ENCODE data around the gene OXLD1.
"Not testable (repeated sequence)": the region's sequence is repeated elsewhere in the genome, so short reads cannot be mapped to it uniquely, and the experiment has no call there.

The OXLD1 gene

DNA sequence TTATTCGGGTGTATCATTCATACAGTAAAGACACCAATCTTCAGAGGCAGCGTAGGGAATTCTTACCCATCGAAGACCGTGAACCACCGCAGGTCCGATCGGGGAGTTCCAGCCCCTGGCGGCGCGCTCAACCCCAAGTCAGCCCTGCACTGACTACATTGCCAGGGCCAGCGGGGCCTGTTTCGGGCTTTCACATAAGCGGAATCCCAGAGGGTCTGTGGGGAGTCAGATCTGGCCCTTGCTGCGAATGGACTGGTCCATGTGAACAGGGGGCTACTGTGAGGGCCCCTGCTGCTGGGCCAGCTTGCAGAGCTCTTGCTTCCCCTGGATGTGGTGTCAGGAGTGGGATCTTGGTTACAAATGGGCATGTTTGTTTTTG lies 17.7 kb downstream of the OXLD1 start:
- no peak for DNase-seq

DNA sequence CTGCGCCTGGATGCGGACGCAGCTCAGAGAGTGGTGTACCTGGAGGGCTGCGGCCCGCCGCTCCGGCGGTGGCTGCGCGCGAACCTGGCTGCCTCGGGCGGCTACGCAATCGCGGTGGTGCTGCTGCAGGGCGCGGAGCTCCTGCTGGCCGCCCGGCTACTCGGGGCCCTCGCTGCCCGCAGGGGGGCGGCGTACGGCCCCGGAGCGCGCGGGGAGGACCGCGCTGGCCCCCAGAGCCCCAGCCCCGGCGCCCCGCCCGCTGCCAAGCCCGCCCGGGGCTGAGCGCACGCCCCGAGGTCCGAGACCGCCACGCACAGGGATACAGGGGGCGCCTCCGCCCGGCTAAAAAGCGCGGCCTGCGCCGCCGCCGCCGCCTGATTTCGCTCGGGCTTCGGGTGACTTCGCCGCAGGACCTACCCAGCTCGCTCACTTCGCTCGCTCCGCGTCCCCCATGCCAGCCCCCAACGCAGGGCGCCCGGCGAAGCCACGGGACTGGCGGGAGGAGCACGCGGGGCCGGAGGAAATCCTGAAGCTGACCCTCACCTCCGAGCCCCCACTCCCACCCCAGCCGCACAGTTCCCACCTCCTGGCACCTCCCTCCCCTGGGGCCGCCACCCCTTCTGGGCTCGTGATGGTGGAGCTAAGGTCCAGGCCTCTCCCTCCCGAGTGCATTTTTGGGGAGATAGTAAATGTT lies 18.2 kb downstream of the OXLD1 start:
- DNase-seq, result no peak

- no peak for DNase-seq
These were observed 18.8 kb downstream of the OXLD1 start for GRCh38 chr17:81647640-81648012.

- no peak for DNase-seq
These were observed 19.4 kb downstream of the OXLD1 start for GRCh38 chr17:81646869-81647600.

DNA sequence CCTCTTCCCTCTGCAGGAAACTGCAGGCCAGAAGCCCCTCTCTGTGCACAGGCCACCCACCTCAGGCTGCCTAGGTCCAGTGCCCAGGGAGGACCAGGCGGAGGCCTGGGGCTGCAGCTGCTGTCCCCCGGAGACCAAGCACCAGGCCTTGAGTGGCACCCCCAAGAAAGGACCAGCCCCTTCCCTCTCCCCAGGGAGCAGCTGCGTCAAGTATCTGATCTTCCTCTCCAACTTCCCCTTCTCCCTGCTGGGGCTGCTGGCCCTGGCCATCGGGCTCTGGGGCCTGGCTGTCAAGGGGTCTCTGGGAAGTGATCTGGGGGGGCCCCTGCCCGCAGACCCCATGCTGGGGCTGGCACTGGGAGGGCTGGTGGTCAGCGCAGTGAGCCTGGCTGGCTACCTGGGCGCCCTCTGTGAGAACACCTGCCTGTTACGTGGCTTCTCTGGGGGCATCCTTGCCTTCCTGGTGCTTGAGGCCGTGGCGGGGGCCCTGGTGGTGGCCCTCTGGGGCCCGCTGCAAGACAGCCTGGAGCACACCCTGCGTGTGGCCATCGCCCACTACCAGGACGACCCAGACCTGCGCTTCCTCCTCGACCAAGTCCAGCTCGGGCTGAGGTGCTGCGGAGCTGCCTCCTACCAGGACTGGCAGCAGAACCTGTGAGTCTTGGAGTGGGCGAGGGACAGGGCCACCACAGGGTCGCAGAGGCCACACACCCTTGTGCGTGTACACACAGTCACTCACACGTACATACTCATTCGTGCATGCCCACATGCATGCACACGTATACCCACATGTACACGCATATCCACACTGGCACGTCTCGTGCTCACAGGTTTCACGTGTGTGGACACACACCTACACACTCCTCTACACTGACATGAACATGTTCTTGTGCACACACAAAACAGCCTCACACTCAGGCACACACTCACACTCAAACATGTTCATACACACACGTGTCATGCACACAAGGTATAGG lies 21.1 kb downstream of the OXLD1 start:
- no peak for DNase-seq

DNA sequence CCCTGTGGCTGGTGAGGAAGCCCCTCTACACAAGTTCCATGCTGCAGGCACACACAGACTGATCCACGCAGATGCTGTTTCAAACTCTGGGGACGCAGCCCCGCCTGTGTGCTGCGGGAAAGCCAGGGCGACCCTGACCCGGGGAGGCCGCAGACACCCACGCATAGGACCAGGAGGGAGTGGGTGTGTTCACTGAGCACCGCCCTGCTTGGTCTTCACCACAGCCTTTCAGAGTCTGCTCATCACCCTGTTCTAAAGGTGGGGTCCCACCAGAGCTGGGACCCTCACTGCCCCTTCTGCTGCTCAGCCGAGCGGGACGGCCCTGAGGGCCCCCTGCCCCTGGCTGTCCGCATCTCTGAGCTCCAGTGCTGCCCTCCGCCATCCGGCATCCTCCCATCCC lies 21.9 kb downstream of the OXLD1 start:
- DNase-seq, result no peak

GRCh38 chr17:81641825-81642489 lies 24.4 kb downstream of the OXLD1 start:
- no peak for DNase-seq

DNA sequence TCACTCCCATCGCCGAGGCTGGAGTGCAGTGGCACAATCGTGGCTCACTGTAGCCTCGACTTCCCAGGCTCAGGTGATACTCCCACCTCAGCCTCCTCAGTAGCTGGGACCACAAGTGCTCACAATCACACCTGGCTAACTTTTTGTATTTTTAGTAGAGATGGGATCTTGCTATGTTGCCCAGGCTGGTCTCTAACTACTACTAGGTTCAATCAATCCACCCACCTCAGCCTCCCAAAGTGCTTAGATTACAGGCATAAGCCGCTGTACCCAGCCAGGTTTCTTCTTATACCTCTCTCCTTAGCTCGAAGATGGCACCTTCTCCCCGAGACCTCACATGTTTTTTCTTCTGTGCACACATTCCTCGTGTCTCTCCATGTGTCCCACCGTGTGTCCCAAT lies 26.4 kb downstream of the OXLD1 start:
- DNase-seq, result no peak

DNA sequence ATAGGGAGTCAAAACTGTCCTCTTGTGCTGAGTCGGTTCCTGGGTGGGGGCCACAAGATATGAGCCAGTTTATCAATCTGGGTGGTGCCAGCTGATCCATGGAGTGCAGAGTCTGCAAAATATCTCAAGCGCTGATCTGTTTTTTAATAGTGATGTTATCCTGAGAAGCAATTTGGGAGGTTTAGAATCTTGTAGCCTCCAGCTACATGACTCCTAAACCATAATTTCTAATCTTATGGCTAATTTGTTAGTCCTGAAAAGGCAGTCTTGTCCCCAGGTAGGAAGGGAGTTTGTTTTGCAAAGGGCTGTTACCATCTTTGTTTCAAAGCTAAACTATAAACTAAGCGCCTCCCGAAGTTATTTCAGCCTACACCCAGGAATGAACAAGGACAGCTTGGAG lies 27.7 kb downstream of the OXLD1 start:
- no peak for DNase-seq

DNA sequence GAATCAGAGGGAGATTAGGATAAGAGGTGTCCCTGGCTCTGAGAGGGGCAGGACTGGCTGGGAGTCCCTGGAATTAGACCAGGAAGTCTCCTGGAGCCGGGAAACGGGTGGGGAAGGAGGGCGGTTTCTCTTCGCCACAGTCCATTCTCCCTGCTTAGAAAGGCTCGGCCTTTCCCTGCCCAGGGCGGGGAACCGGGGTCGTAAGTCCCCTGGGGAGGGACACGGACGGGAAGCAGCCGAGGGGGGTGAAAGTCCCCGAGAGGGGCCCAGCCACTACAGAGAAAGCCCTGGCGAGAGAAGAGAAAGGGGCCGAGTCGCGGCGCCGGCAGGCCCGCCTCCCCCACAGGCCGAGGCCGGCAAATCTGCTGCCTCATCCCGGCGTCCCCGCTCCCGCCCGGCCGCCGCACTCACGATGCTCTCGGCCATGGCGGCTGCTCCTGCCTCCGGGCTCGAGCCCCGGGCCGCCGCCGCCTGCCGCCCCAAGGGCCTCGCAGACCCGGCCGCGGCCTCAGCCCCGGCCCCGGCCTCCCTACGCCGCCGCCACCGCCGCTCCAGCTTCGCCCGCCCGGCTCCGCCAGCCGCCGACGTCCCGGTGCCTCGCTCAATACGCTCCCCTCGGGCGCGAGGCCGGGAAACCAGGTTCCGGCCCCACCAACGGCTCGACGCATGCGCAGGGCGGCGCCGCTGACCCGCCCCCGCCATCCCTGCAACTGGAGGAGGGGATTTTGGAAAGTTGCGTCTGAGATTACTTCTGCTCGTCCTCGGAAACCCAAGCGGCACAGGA lies 29.7 kb downstream of the OXLD1 start, which contains the start of the genes NPLOC4 and TSPAN10:
TSS of gene NPLOC4 (minus strand) at position 608 of the 784 bp plus-strand sequence. CDS start at position 426, 182 bp downstream.
TSS of gene TSPAN10 (plus strand) at position 692 of the 784 bp plus-strand sequence. CDS start 5,217 bp downstream, outside the sequence.
- peak; percentile 89 for DNase-seq

- DNase-seq, result peak; percentile 18
These were observed 30.4 kb downstream of the OXLD1 start for GRCh38 chr17:81635973-81636504.

- DNase-seq, result no peak
These were observed 31.0 kb downstream of the OXLD1 start for GRCh38 chr17:81635431-81635830.

DNA sequence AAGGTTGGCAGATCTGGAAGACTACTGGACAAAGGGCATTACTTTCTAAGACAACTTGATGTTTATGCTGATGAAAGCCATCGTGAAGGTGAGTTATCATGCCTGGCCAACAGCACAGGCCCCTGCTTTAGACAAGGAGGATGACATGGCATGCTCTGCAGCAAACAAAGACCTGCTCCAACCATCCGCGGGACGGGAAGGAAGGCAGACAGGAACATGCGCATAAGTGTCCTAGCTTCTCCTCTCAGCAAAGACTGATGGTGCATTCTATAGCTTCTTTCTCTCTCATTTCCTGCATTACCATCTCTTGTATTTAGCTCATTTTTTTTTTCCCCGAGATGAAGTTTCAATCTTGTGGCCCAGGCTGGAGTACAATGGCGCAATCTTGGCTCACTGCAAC lies 34.9 kb downstream of the OXLD1 start:
- DNase-seq, result no peak

GRCh38 chr17:81630274-81630673 lies 36.1 kb downstream of the OXLD1 start:
- DNase-seq, result no peak

- DNase-seq, result no peak
These were observed 44.8 kb downstream of the OXLD1 start for GRCh38 chr17:81621494-81622130.

DNA sequence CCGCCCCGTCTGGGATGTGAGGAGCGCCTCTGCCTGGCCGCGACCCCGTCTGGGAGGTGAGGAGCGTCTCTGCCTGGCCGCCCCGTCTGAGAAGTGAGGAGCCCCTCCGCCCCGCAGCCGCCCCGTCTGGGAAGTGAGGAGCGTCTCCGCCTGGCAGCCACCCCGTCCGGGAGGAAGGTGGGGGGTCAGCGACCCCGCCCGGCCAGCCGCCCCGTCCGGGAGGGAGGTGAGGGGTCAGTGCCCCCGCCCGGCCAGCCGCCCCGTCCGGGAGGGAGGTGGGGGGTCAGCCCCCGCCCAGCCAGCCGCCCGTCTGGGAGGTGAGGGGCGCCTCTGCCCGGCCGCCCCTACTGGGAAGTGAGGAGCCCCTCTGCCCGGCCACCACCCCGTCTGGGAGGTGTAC lies 48.1 kb downstream of the OXLD1 start:
- not testable (repeated sequence) for DNase-seq

DNA sequence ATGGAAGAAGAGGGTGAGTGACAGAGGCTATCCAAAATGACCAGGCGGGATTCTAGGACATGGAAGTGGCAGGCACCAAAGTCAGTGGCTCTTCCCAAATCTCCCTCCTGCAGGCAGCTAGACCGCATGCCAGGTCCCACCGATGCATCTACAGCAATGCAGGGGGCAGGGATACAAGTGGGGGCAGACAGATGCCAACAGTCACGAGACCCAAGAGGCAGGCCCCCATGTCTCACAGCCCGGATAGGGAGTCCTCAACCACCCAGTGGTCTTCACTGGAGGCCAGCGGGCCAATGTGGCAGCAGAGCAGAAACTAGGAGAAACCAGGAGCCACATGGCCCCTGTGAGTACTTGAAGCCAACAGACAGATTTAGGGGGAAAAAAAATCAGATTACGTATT lies 49.5 kb downstream of the OXLD1 start:
- DNase-seq, result no peak

- no peak for DNase-seq
These were observed 50.9 kb downstream of the OXLD1 start for GRCh38 chr17:81615401-81615930.

Data from activated CD4-positive, alpha-beta T cell treated with anti-CD3 and anti-CD28 coated beads, Interleukin-2, amount 50 U/mL, for 16 hours (primary cell).